Cardiac fibroblast (primary cell): Measurements from ENCODE around the gene SCUBE2.

ENCODE experiments used
- DNase-seq, 2 donors: peaks; one replicate each; pipeline versions ENCODE4 v3.0.0 to v3.0.0-alpha.2; 2010; ENCODE audit warnings: low read depth in 2 of 2
- H3K4me3 ChIP-seq, 2 donors: replicated peaks in 1 of 2; 1 replicate in 1 of 2; 2 replicates in 1 of 2; pipeline ENCODE4 v1.5.1; 2011; ENCODE audit warnings: low read depth in 2 of 2, low read length in 2 of 2, mild to moderate bottlenecking in 2 of 2, moderate library complexity in 1 of 2
- CTCF ChIP-seq: IDR thresholded peaks from one replicate; pipeline ENCODE4 v1.5.1; 2011; ENCODE audit warnings: low read depth, mild to moderate bottlenecking, low read length, inconsistent platforms

Gene SCUBE2

GRCh38 chr11:9136741-9137140, 45.3 kb upstream of the SCUBE2 start:
- DNase-seq = no peak
- TF ChIP-seq CTCF = no peak
- H3K4me3 ChIP-seq = no peak overlapping the region

GRCh38 chr11:9133956-9134355, 42.6 kb upstream of the SCUBE2 start:
- no peak for DNase-seq
- no peak for TF ChIP-seq CTCF
- no peak overlapping the region for H3K4me3 ChIP-seq

- TF ChIP-seq CTCF = no peak
- DNase-seq = no peak
- H3K4me3 ChIP-seq = no peak overlapping the region
Observed at GRCh38 chr11:9132203-9132878, 40.9 kb upstream of the SCUBE2 start.

- H3K4me3 ChIP-seq = no peak overlapping the region
- no peak for DNase-seq
- no peak for TF ChIP-seq CTCF
Observed at GRCh38 chr11:9130297-9130696, 38.9 kb upstream of the SCUBE2 start.

GRCh38 chr11:9126636-9127035, 35.2 kb upstream of the SCUBE2 start:
- no peak for TF ChIP-seq CTCF
- no peak for DNase-seq
- no peak overlapping the region for H3K4me3 ChIP-seq

- no peak for TF ChIP-seq CTCF
- no peak for DNase-seq
- no peak overlapping the region for H3K4me3 ChIP-seq
Observed at GRCh38 chr11:9125185-9125886, 33.9 kb upstream of the SCUBE2 start.
